Upper lobe of left lung (tissue), 6 donors: ENCODE measurements around the gene CCL19. TPM values are rescaled to one million over a fixed set of nuclear protein-coding genes. Genes with fewer than 3 reads are reported as not detected.
A peak's percentile ranks its signal among the peaks of the same experiment; 100 is the strongest.

Source experiments
- ATAC-seq, 2 donors: fragments of 200-7000 bp; cut with Tn5 transposase; one replicate each; pipeline ENCODE4 v1.9.1; 2022; ENCODE audit warnings: mild to moderate bottlenecking in 2 of 2, moderate library complexity in 2 of 2; ENCODE audit not compliant: low FRiP score in 2 of 2
- DNase-seq, 2 donors: peaks; one replicate each; pipeline ENCODE4 v3.0.0-alpha.2; 2019 to 2020
- H3K27ac ChIP-seq, 4 donors: fragments of 200-600 bp; sonication (generic); one replicate each; pipeline ENCODE4 v1.5.1; 2016 to 2019
- H3K27me3 ChIP-seq, 4 donors: fragments of 200-600 bp; sonication (generic); one replicate each; pipeline ENCODE4 v1.5.1; 2017 to 2019
- H3K36me3 ChIP-seq, 4 donors: fragments of 200-600 bp; sonication (generic); one replicate each; pipeline ENCODE4 v1.5.1; 2016 to 2019
- H3K4me1 ChIP-seq, 4 donors: fragments of 200-600 bp; sonication (generic); one replicate each; pipeline ENCODE4 v1.5.1; 2018 to 2019
- H3K4me3 ChIP-seq, 4 donors: fragments of 200-600 bp; sonication (generic); one replicate each; pipeline ENCODE4 v1.5.1; 2017 to 2019; ENCODE audit warnings: mild to moderate bottlenecking in 2 of 4, moderate library complexity in 1 of 4
- H3K9me3 ChIP-seq, 4 donors: fragments of 200-600 bp; sonication (generic); one replicate each; pipeline ENCODE4 v1.5.1; 2018 to 2019
- EP300 ChIP-seq, 4 donors: sonication (generic); formaldehyde crosslinking; IDR thresholded peaks; one replicate each; pipeline ENCODE4 v1.5.1; 2017; ENCODE audit warnings: antibody characterized with exemption in 4 of 4, control low read depth in 2 of 4
- POLR2A ChIP-seq, 4 donors: fragments of 450-650 bp; IDR thresholded peaks; one replicate each; pipeline ENCODE4 v1.5.1; 2016 to 2017; ENCODE audit warnings: antibody characterized with exemption in 4 of 4, mild to moderate bottlenecking in 2 of 4
- POLR2AphosphoS5 ChIP-seq, 2 donors: sonication (generic); formaldehyde crosslinking; IDR thresholded peaks; one replicate each; pipeline ENCODE4 v1.5.1; 2017; ENCODE audit warnings: antibody characterized with exemption in 2 of 2
- WGBS, 2 donors: methylation state at CpG; one replicate each; pipeline ENCODE4 v1.1.5; 2017 to 2018; 5-methylcytosine and 5-hydroxymethylcytosine counted together
- total RNA-seq, 6 donors: library from RNA; depleted of rRNA in 4 of 6; stranded (reverse); fragments of >200 nt in 4 of 6; gene quantifications; one replicate each; pipeline versions ENCODE4 v1.1.0 to v1.2.1, GENCODE V29; 2016 to 2021
- TF ChIP-seq, protein P1 (sequence below), 6 experiments: fragments of 450-650 bp in 4 of 6; fragments of 200-600 bp in 2 of 6; sonication (generic) in 2 of 6; IDR thresholded peaks; one replicate each; pipeline ENCODE4 v1.5.1; 2016 to 2019; ENCODE audit warnings: antibody characterized with exemption in 6 of 6
- donor health status: DM: no; HTN: no; CAD: no; lungs with moderate emphysema.
- donor health status: DM: no; HTN: yes; CAD: no; lungs with severe emphysema.

The CCL19 gene
- total RNA-seq, 6 donors from 2014 or later = 2.0 to 5.2 (median 5.2) TPM; not detected in 3

DNA sequence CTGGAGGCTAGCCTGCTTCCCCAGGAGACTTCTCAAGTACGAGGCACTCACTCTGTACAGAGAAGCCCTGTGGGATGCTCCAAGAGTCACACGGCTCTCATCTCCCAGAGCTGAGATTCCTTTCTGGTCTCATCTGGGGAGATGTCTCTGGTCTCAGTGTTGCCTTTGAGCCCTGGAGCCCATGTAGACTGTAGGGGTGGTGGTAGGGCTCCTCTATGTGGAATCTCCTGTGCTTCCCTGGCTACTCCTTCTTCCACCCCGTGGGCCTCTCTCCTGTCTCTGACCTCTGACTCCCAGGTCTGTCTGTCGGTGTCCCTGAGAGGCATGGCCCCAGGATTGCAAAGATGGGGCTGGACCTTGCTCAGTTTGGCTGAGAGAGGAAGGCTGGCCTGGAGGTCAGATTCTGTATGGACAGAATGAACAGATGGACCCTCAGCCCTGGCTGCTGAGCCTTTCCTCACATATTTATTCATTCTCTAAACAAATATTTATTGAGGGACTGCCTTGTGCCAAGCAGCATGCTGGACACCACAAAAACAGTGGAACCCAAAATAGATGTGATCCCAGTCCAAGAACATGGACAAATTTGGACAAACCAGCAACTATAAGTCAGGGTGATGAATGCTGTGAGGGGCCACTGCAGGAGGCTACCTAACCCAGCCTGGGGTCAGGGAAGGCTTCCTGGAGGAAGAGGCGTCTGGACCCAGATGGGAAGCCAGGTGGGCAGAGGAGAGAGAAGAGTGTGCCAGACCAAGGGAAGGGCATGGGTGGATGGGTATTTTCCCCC lies 2.6 kb downstream of the CCL19 start:
- Histone ChIP-seq H3K27ac (no peak overlapping the region), H3K4me3 (no peak overlapping the region), H3K36me3 (no peaks in the 10 kb centered on the region), H3K9me3 (no peaks in the 10 kb centered on the region), H3K4me1 (peaks cover 0 to 12% (median 3%) of the 10 kb centered on the region in 4 donors), H3K27me3 (no peaks in the 10 kb centered on the region)
- TF ChIP-seq, protein P1, sequence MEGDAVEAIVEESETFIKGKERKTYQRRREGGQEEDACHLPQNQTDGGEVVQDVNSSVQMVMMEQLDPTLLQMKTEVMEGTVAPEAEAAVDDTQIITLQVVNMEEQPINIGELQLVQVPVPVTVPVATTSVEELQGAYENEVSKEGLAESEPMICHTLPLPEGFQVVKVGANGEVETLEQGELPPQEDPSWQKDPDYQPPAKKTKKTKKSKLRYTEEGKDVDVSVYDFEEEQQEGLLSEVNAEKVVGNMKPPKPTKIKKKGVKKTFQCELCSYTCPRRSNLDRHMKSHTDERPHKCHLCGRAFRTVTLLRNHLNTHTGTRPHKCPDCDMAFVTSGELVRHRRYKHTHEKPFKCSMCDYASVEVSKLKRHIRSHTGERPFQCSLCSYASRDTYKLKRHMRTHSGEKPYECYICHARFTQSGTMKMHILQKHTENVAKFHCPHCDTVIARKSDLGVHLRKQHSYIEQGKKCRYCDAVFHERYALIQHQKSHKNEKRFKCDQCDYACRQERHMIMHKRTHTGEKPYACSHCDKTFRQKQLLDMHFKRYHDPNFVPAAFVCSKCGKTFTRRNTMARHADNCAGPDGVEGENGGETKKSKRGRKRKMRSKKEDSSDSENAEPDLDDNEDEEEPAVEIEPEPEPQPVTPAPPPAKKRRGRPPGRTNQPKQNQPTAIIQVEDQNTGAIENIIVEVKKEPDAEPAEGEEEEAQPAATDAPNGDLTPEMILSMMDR (IDR thresholded peaks at IDR 0.05) = no peak
- TF ChIP-seq POLR2A (IDR thresholded peaks at IDR 0.05) (no peak), POLR2AphosphoS5 (IDR thresholded peaks at IDR 0.05) (no peak), EP300 (IDR thresholded peaks at IDR 0.05) (no peak)
- WGBS, 2 donors = 65 to 76% methylated on average over 5 of the region's 5 CpGs
- DNase-seq (no peak), ATAC-seq (no peak)

- DNase-seq = peak in 1 of 2 donors; percentile 35
- WGBS, 2 donors = 89% methylated on average over 10 of the region's 10 CpGs
- TF ChIP-seq POLR2A (IDR thresholded peaks at IDR 0.05) = no peak
- TF ChIP-seq, protein P1 (IDR thresholded peaks at IDR 0.05) = no peak
- TF ChIP-seq EP300 (IDR thresholded peaks at IDR 0.05) = no peak
- TF ChIP-seq POLR2AphosphoS5 (IDR thresholded peaks at IDR 0.05) = no peak
- no peak for ATAC-seq
- H3K27me3 ChIP-seq = no peaks in the 10 kb centered on the region
- H3K36me3 ChIP-seq = no peaks in the 10 kb centered on the region
- no peak overlapping the region for H3K27ac ChIP-seq
- H3K4me1 ChIP-seq = peaks cover 0 to 12% (median 3%) of the 10 kb centered on the region in 4 donors
- no peaks in the 10 kb centered on the region for H3K9me3 ChIP-seq
- no peak overlapping the region for H3K4me3 ChIP-seq
These were observed 3.6 kb downstream of the CCL19 start for GRCh38 chr9:34687276-34688030.

DNA sequence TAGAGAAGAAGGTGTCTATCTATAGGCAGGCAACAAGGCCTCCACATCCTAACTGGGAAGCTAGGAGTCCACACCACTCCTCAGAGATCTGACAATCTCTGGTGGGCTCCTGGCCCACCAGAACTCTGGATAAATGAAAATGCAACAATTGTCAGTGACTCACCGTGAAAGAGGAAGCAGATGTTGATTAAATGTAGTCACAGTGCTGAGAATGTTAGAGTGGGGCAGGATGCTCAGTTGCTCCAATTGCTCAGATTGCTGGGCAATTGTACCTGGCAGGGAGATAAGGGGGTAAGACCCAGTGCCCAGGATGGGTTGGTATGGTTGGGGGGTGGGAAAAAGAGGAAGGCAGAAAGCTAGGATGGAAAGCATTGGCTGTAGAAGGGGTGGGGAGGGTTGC lies 4.3 kb downstream of the CCL19 start:
- DNase-seq = no peak
- Histone ChIP-seq H3K4me1 (peaks cover 0 to 12% (median 3%) of the 10 kb centered on the region in 4 donors), H3K36me3 (no peaks in the 10 kb centered on the region), H3K27ac (no peak overlapping the region), H3K27me3 (no peaks in the 10 kb centered on the region), H3K4me3 (no peak overlapping the region), H3K9me3 (no peaks in the 10 kb centered on the region)
- no peak for ATAC-seq
- TF ChIP-seq EP300 (IDR thresholded peaks at IDR 0.05) (no peak), POLR2A (IDR thresholded peaks at IDR 0.05) (no peak), POLR2AphosphoS5 (IDR thresholded peaks at IDR 0.05) (no peak)
- TF ChIP-seq, protein P1 (IDR thresholded peaks at IDR 0.05) = no peak
- 27 to 46% methylated on average over 1 of the region's 1 CpG for WGBS, 2 donors

GRCh38 chr9:34686231-34686630 lies 4.8 kb downstream of the CCL19 start:
- ATAC-seq = peak in 1 of 2 donors; percentile 16
- 86 to 90% methylated on average over 5 of the region's 5 CpGs for WGBS, 2 donors
- TF ChIP-seq EP300 (IDR thresholded peaks at IDR 0.05) = no peak
- no peak for TF ChIP-seq POLR2AphosphoS5 (IDR thresholded peaks at IDR 0.05)
- TF ChIP-seq, protein P1 (IDR thresholded peaks at IDR 0.05) = no peak
- TF ChIP-seq POLR2A (IDR thresholded peaks at IDR 0.05) = no peak
- Histone ChIP-seq H3K36me3 (no peaks in the 10 kb centered on the region), H3K27ac (no peak overlapping the region), H3K4me3 (no peak overlapping the region), H3K27me3 (no peaks in the 10 kb centered on the region), H3K9me3 (no peaks in the 10 kb centered on the region), H3K4me1 (peaks cover 0 to 12% (median 3%) of the 10 kb centered on the region in 4 donors)
- DNase-seq = no peak
